HG03045 (cell line): ENCODE data around the gene LHX3.
"Not testable (repeated sequence)": the region's sequence is repeated elsewhere in the genome, so short reads cannot be mapped to it uniquely, and the experiment has no call there.

ENCODE experiments used
- ATAC-seq: cut with Tn5 transposase; IDR thresholded peaks from one replicate; pipeline ENCODE4 v1.9.1; 2021; ENCODE audit warnings: mild to moderate bottlenecking, moderate library complexity; ENCODE audit not compliant: unreplicated experiment

The LHX3 gene

GRCh38 chr9:136242248-136242647, 37.3 kb upstream of the LHX3 start:
- no peak for ATAC-seq

DNA sequence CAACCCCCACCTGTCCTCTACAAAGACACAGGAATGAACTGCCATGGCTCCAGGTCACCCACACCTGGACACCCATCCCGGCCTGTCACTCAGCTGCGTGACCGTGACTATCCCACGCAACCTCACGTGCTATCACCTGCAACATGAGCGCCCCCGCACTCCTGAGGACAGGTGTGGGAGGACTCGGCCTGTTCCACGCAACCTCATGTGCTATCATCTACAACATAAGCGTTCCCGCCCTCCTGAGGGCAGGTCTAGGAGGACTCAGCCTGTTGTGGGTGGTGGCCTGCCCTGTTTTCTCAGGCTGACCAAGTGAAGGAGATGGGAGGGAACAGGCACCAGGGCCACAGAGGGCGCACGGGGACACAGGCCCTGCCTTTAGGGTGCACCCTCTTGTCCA, 36.6 kb upstream of the LHX3 start:
- ATAC-seq: no peak

GRCh38 chr9:136240941-136241340, 36.0 kb upstream of the LHX3 start:
- no peak for ATAC-seq

DNA sequence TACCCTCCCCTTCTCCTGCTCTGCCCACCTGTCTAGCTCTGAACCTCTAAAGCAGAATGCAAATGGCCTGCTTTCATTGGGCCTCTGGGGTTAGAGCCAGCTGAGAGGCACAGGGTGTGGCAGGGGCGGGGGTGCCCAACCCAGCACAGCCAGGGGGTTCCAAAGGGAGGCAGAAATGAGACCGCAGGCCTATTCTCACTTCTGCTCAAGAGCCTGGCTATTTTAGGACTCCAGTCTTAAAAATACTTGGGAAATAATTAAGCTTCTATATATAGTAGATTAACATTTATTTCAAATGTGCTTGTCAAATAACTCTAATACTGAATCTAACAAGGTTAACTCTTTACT, 35.0 kb upstream of the LHX3 start:
- ATAC-seq: no peak

DNA sequence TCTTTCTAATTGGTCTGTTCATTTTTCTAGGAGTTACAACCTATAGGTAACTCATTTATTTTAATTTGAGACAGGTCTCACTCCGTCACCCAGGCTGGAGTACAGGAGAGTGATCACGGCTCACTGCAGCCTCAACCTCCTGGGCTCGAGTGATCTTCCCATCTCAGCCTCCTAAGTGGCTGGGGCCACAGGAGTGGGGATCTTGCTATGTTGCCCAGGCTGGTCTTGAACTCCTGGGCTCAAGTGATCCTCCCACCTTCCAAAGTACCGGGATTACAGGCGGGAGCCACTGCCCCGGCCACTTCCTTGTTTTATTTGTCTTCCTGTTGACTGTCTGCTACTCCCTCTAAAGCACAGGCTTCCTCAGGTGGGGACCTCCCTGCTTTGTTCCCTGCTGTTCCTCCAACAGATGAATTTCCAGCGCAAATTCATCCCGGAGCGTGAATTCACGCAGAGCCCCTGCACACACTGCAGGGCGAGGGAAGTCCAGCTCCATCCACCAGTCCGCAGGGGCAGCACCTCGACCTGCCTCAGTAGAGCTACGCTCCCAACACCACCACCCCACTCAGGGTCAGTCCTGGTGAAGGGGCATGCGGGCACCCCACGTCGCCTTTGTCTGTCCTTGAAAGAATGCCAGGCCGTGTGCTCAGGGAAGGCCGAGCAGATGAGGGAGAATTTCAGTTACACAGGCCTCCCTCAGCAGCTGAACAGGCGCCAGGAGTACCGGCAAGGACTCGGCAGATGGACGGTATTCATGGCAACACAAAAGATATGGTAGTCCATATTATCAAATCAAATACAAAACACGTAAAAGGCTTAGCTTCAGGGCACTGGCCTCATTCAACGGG, 34.4 kb upstream of the LHX3 start:
- ATAC-seq: no peak

DNA sequence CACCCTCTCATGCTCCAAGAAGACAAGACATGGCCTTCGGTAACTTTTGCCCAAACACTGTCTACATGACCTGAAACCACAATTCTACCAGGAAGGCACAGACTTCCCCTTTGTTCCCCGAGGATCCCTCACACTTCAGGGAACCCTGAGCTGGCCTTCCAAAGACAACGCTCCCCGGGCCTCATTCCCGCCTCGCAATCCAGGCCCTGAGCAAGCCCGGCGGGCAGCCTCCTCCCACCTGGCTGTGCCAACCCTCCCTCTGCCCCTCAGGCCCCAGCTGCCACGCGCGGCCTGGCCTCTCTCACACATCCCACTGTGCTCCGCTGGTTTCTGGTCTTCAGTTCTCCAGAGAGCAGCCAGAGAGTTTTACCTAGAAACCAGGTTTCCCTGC, 33.4 kb upstream of the LHX3 start:
- no peak for ATAC-seq

DNA sequence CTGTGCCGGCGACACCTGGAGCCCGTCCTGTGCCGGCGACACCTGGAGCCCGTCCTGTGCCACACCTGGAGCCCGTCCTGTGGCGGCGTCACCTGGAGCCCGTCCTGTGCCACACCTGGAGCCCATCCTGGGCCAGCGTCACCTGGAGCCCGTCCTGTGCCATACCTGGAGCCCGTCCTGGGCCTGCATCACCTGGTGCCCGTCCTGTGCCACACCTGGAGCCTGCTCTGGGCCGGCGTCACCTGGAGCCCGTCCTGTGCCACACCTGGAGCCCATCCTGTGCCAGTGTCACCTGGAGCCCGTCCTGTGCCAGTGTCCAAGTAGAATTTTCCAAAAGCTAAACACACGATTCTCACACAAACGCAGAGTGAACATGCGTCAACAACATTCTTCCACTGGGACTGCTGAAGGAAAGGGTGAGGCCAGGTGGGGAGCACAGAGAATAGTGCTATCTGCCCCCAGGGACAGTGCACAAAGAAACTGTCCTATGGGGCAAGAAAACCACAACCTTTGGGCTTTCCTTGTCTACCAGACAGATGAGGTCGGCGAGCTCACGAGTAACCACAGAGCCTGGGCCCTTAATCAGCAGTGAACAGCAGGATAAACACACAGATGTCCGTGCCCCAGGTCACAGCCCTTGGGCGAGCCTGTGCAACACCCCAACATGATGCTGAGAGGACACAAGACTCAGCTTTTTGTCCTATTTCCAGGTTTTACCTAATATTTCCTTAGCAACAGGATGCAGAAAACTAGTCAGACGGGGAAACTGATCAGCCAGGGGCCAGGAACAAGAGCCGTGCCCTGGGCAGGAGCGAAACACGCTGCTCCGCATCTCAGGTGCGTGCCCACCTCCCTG, 32.8 kb upstream of the LHX3 start:
- ATAC-seq: no peak

- not testable (repeated sequence) for ATAC-seq
These were observed 31.8 kb upstream of the LHX3 start for GRCh38 chr9:136236471-136237410.

DNA sequence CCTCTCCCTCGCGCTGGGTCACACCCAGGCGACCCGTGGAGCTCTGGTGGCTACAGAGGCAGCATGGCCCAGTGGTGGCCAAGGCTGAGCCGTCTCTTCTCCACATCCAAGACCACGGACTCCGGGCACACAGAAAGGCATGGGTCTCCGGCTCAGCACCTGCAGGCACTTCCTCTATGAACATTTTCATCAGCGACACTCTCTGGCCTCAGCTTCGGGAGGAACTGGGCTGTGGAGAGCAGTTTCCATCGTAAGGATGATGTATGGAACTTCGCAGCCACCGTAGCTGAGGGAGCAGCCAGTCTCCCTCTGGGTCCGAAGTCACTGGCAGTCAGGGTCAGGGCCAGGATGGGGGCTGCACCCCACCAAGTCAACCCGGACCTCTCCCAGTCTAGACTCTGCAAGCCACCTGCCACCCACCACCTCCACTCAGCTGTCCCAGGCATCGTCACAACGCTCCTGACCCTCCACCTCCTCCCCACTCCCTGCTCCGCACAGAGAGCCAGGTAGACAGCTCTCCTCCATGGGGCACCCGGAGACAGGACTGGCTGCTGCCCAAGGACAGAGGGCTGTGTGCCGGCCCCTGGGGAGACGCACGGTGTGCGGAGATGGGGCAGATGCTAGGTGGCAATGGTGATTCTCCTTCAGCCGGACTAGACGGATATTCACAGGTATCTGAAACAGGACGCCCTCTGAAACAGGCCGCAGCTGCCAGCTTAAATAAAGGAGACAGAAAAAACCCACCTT, 31.0 kb upstream of the LHX3 start:
- ATAC-seq: no peak

GRCh38 chr9:136235171-136235570, 30.2 kb upstream of the LHX3 start:
- ATAC-seq: no peak

DNA sequence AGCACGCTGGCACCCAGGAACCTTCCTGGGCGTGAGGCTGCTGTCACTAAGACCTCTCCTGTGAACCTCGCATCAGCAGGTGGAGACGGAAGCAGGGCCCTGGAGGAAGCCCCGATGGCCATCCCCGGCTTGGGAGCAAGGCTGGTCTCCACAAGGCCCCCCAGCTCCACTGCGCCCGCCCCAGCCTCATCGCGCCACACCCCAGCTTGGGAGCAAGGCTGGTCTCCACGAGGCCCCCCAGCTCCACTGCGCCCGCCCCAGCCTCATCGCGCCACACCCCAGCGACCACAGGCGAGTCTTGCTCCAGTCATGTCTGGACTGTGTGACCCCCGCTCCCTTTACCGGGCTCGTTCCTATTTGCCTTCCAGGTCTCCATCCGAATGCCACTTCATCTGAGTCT, 29.7 kb upstream of the LHX3 start:
- no peak for ATAC-seq

GRCh38 chr9:136233868-136234267, 28.9 kb upstream of the LHX3 start:
- no peak for ATAC-seq

GRCh38 chr9:136233411-136233810, 28.5 kb upstream of the LHX3 start:
- no peak for ATAC-seq

DNA sequence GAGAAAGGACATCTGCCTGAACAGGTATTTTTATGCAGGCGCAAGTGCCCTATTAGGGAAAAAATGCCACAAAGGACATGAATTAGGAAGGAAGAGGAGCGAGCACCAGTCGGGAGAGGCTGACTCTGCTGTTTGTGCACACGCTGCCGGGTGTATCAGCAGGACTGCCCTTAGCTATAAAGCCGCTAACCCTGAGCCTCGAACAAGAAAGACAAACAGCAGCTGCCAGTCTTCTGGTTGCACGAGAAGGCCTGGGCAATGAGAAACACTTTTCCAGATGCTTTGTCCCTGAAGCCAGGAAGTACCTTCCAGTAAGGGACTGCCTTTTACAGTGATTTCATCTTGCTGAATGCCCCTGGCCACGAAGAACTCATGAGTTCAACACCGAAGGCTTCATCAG, 28.0 kb upstream of the LHX3 start:
- ATAC-seq: no peak

GRCh38 chr9:136231478-136232297, 26.8 kb upstream of the LHX3 start:
- ATAC-seq: no peak

- ATAC-seq: no peak
These were observed 25.8 kb upstream of the LHX3 start for GRCh38 chr9:136230773-136231172.

GRCh38 chr9:136230365-136230764, 25.4 kb upstream of the LHX3 start:
- no peak for ATAC-seq

DNA sequence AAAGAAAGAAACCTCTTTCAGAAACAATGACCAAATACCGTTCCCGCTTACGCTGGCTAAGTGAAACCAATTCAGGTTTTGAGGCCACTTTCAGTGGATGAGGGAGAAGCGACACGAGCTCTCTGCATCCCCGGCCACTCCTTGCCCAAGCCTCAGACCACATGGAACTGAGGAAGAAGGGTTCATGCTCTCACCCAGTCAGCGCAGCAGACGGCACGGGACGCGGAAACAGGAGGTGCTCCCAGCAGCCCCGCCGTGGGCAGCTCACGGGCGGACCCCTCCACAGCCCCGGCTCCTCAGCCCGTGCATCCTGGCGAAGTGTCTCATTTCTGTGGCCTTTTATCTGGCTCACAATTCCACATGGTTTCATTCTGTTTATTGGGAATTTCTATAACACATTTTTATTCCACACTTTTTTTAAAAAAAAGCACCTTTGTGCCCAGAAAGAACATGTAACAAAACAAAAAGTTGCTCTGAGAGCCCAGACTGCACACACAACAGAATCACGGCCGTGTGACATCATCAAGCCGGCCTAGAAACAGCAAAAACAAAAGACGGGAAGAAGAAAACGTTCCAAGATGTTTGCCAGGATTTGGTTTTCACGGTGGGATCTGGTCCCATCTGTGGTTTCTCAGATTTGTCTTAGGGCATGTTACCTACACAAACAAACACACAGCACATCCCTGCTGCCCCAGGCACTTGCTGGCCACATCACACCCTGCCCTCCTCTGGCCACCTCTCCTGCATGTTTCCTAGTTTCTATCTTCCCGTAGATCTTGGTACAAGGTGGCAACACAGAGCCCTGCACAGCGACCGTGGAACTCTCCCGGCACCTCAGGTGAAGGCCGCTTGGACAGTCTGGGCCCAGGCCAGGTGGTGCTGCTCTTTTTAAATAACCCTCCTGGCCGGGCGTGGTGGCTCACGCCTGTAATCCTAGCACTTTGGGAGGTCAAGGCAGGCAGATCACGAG, 24.5 kb upstream of the LHX3 start:
- no peak for ATAC-seq
